ENCODE measurements around the gene NALF2. TPM values are rescaled to one million over a fixed set of nuclear protein-coding genes. Genes with fewer than 3 reads are reported as not detected.

The NALF2 gene
- polyA plus RNA-seq, 3 donors = not detected

- H3K9me3 ChIP-seq (replicated peaks in 1 of 2; ENCODE audit: control insufficient read depth in 1 of 2, insufficient read depth in 1 of 2, low read length in 2 of 2) = peaks cover 0 to 2% of the 10 kb centered on the region in 2 donors
- no peak overlapping the region for H3K9ac ChIP-seq (ENCODE audit: insufficient read depth, low read length, poor library complexity, severe bottlenecking)
- H3K27ac ChIP-seq (ENCODE audit: low read depth in 1 of 2, low read length in 2 of 2) = no peak overlapping the region
- WGBS (ENCODE audit: insufficient coverage) = no CpG with 5 or more reads among the region's 4 CpGs
- no peaks in the 10 kb centered on the region for H3K36me3 ChIP-seq (replicated peaks in 1 of 2; ENCODE audit: control insufficient read depth in 1 of 2, insufficient read depth in 2 of 2, low read length in 2 of 2)
- Mint-ChIP-seq H3K27me3 (ENCODE audit: low read depth in 3 of 3) (no peaks in the 10 kb centered on the region), H3K9me3 (peaks cover 0 to 8% (median 3%) of the 10 kb centered on the region in 7 donors), H3K4me1 (peaks cover 2% of the 10 kb centered on the region), H3K36me3 (no peaks in the 10 kb centered on the region), H3K27ac (no peak overlapping the region), H3K4me3 (no peak overlapping the region)
- DNase-seq = no peak
- H3K79me2 ChIP-seq (ENCODE audit: insufficient read depth, low read length) = no peaks in the 10 kb centered on the region
- intact Hi-C loops (cut with micrococcal nuclease) = no loop called here
- no peak overlapping the region for H3K4me2 ChIP-seq (replicated peaks; ENCODE audit: extremely low read depth, low read length, poor library complexity, severe bottlenecking)
- H3K4me1 ChIP-seq (ENCODE audit: control insufficient read depth in 1 of 2, insufficient read depth in 2 of 2, low read length in 2 of 2) = no peaks in the 10 kb centered on the region
- H3K27me3 ChIP-seq (ENCODE audit: control insufficient read depth in 2 of 2, insufficient read depth in 2 of 2, low read length in 2 of 2) = no peaks in the 10 kb centered on the region
- no peak overlapping the region for H2AFZ ChIP-seq (ENCODE audit: insufficient read depth, low read depth, low read length, poor library complexity, severe bottlenecking)
- no peak overlapping the region for H3K4me3 ChIP-seq (replicated peaks in 1 of 3; ENCODE audit: low read depth in 2 of 3, low read length in 3 of 3)
- no peaks in the 10 kb centered on the region for H4K20me1 ChIP-seq (ENCODE audit: insufficient read depth, low read length)
- no peak for TF ChIP-seq CTCF (IDR thresholded peaks at IDR 0.05)
Measured at GRCh38 chrX:69552512-69552911, 48.4 kb downstream of the NALF2 start.

Other genes with a start within 250 kb of the NALF2 start
- gene EDA, start 111.8 kb downstream of the NALF2 start, polyA plus RNA-seq = under 1 TPM in 2 of 3 donors, not detected in 1; 0.11 to 0.31 TPM